GM13977 (cell line): Measurements from ENCODE around the gene APH1B.

Source experiments
- DNase-seq: peaks from one replicate; pipeline ENCODE4 v3.0.0; 2012; ENCODE audit warnings: low spot score
- CTCF ChIP-seq: IDR thresholded peaks from 2 replicates; pipeline ENCODE4 v1.5.1; 2012; ENCODE audit warnings: mild to moderate bottlenecking, control low read depth; ENCODE audit not compliant: insufficient read depth; ENCODE audit errors: extremely low read depth, missing control alignments
- in situ Hi-C: fragments of 300-500 bp; cut with MboI; formaldehyde crosslinking; loops from one replicate; pipeline ENCODE4 v1.12.0; 2022; ENCODE audit warnings: low sequenced_read_pairs, low pct_unique_long_range_greater_than_20kb, mixed read lengths, inconsistent platforms; ENCODE audit not compliant: unreplicated experiment

The APH1B gene

GRCh38 chr15:63258658-63259057, 18.7 kb upstream of the APH1B start:
- no peak for TF ChIP-seq CTCF
- DNase-seq: no peak
- in situ Hi-C loops: no loop called here

DNA sequence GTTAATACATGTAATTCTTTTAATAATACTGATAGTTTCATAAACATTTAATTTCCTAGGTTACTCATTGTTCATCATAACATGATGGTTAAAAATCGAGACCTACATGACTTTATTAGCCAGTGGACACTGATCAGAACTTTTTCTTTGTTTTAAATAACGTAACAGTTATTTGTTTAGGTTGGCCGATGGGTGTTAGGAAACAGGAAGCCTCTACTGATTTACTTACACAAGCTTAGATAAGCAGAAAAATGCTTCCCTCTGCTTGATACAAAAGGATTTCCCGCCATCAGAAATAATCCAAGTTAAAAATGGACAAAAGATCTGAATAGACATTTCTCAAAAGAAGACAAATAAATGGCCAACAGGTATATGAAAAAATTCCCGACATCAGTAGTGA, 16.6 kb upstream of the APH1B start:
- TF ChIP-seq CTCF: no peak
- no peak for DNase-seq
- in situ Hi-C loops: no loop called here

DNA sequence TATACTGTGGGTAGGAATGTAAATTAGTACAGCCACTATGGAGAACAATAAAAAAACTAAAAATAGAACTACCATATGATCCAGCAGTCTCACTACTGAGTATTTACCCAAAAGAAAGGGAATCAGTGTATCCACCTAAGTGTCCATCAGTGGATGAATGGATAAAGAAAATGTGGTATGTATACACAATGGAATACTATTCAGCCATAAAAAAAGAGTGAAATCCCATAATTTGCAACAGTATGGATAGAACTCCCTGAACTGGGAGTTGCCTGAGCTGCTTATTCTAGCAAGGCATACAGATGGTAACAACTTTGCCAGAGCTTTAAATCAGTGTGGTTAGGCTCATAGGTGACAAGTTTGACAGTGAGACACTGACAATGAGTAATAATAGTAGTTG, 16.1 kb upstream of the APH1B start:
- TF ChIP-seq CTCF: no peak
- DNase-seq: no peak
- in situ Hi-C loops: no loop called here

DNA sequence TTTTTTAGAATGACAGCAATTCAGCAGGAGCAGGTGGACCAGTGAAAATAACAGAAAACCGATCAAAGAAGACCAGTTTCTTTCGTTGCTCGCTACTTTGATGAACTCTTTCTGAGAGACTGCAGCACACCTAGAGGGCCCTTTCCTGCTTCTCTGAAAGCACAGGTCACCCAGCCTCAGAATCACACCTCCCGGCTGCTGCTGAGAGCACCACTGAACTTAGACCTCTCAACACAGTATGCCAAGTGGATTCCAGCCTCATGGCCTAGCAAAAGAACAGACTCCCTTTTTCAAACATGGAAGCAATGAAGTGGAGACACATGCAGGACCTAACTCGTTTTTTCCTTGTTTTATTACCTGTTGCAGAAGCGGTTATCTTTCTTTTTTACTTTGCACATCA, 13.9 kb upstream of the APH1B start:
- in situ Hi-C loops: no loop called here
- no peak for TF ChIP-seq CTCF
- DNase-seq: no peak

DNA sequence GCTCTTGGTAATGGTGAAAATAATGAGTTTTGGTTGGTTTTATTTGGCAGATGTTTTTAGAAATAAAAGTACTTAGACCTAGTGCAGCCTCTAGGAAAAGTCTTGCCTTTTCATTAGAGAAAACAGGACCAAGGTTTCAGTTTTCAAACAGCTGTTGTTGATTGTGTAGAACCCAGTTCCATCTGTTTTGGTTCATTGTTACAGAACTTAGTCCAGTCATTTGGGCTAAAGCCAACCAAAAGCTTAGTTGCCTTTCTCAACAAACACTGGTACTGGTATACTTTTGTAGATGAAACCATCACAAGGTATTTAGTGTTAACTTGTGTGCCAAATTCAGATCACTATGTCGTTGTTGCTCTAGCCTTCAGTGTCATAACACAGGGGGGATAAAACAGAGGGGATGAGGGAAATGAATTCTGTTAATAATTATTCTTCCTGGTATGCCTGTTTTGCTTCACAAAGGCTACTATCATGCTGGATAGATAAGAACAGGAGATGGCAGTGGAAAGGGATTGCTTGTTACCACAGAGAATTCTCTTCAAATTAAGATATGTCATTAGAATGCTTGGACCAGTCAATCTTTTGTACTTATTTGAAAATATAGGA, 12.6 kb upstream of the APH1B start:
- no peak for DNase-seq
- no peak for TF ChIP-seq CTCF
- in situ Hi-C loops: no loop called here

- no peak for TF ChIP-seq CTCF
- DNase-seq: no peak
- in situ Hi-C loops: no loop called here
Observed at GRCh38 chr15:63274427-63274826, 3.0 kb upstream of the APH1B start.
